HG03108 (cell line): ENCODE measurements around the gene CHKA.

Experiments used
- ATAC-seq: cut with Tn5 transposase; IDR thresholded peaks from one replicate; pipeline ENCODE4 v1.9.1; 2021; ENCODE audit warnings: moderate library complexity; ENCODE audit not compliant: unreplicated experiment

The CHKA gene

GRCh38 chr11:68002938-68003845, 118.0 kb downstream of the CHKA start:
- ATAC-seq: peak; percentile 32
